Measurements from ENCODE around the gene UNC5B.

The UNC5B gene

DNA sequence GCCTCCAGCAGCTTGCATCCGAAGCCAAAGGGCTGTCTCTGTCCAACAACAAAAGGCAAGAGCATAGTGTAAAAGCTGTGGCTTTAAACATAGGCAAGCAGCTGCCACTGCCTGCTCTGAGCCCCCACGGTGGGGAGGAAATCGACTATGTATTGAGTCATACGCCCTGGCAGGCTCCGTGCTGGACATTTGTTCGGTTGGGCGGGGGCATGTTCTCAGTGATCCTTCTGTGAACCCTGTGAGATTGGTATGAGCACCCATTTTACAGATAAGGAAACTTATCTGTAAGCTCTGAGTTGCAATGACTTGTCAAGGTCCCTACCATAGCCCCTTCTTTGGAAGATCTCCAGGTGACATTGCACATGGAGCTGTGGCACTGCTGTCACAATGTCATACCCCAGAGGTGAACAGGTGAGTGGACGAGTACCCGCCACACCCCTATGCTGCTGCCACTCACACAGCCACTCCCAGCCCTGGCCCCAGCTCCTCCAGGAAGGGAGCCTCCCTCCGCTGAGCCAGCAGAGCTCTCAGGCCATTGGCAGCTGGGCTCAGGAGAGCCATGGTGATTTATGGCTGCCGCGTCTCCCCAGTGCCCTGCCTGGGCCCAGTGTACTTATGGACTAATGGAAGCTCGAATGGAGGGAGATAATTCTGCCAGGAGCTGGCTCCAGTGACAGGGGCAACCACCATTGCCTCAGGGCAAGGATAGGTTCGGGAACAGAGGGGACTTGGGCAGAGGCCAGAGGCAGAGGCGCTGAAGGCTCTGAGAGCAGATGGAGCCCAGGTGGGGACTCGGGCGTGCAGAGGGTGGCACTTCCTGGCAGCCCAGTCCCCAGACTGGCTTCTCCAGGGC, 43.7 kb downstream of the UNC5B start:
- no peak for DNase-seq

DNA sequence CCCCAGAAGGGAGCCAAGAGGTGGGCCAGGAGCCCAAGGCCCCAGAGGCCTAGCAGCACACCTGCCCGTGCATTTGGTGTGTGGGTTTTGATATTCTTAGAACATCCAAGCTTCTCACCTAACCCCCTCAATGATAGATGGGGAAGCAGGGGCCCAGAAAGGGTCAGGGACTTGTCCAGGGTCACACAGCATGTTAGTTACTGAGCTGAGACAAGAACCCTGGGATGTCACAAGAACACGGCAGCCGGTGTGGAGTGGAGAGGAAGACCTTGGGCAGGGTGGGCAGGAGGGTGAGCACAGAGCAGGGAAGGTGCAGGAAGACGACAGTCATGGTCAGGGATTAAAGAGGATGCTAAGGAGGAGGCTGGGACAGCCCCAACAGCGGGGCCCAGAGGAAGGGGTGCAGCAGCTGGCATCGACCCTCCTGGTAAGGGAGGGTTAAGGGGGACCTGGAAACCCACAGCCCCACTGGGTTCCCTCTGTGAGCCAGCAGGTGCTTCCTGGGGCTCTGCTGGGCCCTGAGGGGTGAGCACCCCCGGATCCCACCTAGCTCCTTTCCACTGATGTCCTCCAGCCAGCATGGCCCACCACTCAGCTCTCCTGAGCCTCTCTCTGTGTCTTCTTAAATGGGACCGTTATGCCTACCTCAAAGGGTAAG, 44.4 kb downstream of the UNC5B start:
- no peak for DNase-seq

DNA sequence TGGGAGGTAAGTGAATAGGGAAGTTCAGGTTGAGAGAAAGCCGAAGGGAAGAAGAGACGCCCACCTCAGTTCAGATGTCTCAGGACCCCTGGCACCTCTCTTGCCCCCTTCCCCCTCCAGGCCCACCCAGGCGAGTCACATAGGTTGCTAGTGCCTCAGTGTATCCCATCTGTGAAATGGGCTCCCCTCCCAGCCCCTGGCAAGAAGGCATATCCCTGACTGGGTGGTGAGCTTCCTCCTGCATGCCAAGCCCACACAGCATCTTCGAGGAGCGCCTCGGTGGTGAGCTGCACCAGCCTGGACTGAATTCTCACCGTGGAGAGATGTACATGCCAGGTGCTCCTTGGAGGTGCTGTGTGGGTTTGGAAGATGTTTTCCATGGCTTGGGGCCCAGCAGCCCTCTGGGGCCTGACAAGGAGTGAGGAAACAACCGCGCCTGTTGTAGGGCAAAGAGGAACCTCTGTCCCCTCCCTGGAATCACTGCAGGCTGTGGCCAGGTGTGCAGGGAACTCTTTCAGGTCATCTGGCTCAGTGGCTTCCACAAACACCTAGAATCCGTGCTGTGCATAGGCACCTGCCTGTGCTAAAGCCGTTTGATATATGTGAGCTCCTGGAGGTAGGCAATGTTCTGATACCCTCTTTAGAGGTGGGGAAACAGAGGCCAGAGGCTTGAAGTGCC, 45.1 kb downstream of the UNC5B start:
- no peak for DNase-seq

DNA sequence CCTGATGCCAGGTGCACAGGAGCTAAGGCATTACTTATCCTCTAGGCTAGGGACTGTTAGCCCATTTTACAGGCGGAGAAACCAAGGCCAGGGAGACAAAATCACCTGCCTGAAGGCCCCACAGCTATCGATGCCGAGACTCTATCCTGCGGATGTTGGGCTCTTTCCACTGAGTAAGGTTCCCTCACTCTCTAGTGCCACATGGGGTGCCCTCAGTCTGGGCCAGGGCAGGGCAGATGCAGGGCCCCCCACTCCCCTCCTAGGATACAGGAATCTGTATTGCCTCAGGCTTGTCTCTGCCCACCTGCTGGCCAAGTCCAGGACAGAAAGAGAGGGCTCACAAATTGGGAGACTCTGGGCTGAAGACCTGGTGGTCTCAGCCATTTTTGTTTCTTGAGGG, 45.7 kb downstream of the UNC5B start:
- DNase-seq = no peak

DNA sequence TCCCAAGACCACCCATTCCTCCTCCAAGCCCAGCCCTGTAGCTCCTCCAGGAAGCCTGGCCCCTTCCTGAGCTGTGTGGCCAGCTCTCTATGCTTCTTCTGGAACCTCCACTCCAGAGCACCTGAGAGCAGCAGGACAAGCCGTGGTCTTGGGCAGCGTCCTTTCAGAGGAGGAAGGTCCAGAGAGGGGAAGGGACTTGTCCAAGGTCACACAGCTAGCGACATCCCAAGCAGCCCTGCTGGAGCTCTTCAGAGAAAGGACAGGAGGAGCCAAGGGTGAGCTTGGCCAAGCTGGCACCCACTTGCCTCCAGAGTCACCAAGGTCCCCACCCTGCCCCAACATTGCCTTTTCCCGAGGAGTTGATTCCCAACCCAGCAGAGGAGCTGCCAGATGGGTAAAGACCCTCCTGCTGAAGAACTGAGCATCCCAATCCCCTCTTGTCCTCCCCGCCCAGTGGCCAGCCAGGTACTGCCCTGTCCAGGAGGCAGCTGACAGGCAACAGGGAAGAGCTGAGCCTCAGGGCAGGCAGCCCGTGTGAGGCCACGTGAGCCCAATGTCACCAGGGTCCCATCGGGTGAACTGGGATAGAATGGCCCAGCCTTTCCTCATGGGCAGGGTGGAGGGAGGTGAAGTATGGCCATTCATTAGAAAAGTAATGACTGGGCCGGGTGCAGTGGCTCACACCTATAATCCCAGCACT, 46.2 kb downstream of the UNC5B start:
- no peak for DNase-seq

DNA sequence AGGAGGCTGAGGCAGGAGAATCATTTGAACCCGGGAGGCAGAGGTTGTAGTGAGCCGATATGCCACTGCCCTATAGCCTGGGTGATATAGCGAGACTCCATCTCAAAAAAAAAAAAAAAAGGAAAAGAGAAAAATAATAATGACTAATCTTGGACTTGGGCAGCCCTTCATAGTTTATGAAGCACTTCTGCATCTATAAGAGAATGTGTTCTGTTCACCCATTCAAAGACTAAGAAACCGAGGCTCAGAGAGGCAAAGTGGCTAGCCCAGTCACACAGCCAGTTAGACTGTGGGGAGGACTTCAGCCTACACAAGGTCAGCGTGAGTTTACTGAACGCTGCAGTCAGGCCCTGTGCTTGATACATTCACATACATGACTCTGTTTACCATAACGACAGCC, 46.9 kb downstream of the UNC5B start:
- no peak for DNase-seq

DNA sequence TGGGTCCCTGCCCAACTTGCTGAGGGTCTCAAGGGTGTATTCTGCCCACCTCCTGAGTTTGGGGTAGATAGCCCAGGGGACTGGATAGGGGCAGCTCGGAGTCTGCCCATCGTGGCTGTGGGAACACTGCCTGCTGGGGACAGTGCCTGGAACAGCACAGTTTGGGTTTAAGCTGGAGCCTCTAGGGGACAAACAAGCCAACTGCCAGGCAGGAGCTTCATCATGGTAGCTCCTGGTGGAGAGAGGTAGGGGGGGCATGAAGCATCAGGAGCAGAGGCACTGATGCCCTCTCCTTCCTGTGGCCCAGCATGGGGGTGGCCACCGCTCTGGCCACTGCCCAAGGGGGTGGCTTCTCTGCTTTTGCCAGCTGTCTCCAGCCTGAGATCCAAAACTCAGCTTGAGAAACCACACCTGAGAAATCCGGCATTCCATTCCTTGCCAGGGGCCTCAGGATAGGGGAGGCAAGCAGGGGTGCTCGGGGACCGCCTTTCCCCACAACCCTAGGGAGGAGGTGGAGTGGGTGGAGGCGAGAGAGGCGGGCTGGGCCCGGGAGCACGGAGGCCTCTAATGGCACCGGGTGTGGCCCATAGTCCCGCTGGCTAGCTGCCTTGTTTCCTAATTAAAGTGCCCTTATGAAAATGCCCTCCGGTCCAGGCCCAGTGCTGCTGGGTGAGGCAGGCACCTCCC, 47.6 kb downstream of the UNC5B start:
- no peak for DNase-seq

DNA sequence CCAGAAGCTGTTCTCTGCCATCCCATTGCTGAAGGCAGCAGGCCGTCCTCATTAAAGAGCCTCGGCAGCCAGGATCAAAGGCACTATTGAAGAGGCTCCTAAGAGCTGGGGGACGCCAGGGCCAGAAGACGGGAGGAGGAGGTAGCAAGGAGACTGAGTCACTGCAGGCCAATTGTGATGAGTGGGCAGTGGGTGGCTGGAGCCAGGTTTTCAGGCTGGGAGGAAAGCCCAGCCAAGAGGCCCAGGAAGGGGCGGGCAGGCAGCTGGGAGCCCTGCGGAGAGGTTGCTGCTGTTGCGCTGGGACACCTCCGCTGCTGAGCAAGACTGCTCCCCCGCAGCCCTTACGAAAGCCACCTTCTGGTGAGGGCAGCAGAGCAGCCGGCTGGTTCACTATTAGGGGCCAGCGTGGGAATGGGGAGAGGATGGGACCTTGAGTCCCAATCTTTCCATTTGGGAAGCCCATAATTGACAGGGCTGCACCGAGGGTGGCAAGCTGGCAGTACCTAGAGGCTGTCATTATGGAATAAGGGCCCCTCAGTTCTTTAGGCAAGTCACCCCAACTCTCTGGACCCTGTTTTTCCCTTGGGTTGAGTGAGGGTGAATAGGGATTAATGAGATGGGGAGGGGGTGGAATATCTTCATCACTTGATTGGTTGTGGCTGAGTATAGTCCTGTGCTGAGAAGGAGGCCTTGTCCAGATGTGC, 48.4 kb downstream of the UNC5B start:
- DNase-seq = no peak

DNA sequence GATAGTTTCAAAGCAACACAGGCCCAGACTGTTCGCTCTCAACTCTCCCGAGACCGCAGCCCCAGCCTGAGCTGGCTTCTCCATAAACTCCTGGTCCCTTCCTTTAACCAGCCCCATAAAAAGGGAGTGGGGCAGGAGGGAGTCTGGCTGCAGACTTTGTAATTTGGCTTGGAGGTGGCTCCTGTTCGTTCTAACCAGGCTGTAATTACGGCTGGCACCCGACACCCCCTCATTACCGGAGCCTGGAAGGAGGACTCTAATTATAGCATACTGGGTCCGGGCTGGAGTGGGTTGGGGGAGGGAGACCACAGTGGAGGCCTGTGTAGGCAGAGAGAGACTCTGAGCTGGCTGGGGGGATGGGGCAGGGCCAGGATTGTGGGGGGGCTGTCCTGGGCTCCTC, 49.7 kb downstream of the UNC5B start:
- DNase-seq = no peak

DNA sequence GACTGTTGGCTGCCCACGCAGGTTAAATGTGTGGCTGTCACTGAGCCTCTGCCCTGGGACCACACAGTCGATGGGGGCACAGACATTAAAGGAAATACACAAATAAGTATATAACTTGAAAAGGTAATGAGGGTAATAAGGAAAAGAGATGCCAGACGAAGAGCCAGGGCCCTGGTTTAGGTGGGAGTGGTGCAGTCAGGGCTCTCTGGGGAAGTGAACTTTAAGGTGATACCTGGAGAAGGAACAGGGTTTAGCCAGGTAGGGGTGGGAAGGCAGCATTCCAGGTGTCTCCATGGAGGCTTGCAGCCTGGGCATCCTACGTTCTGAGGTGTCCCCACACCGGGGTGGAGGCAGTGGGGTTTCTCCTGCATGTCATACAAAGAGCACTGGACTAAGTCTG, 50.4 kb downstream of the UNC5B start:
- no peak for DNase-seq

DNA sequence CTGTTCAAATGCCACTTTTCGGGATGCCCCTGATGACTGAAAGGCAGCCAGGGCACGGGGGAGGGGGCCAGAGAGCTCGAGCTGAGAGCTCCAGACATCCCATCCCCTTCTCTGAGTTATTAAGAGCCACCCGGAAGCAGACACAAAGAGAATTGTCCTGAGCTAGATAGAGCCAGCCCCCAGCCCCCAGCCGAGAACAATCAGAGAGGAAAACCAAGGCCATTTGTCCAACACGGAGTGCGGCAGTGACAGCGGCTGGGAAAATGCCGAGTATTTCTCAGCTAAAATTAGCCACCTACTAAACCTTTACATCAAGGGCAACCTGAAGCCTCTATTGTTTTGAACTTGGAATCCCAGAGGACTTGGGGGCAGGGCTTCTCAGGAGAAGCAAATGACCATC, 51.0 kb downstream of the UNC5B start:
- no peak for DNase-seq

DNA sequence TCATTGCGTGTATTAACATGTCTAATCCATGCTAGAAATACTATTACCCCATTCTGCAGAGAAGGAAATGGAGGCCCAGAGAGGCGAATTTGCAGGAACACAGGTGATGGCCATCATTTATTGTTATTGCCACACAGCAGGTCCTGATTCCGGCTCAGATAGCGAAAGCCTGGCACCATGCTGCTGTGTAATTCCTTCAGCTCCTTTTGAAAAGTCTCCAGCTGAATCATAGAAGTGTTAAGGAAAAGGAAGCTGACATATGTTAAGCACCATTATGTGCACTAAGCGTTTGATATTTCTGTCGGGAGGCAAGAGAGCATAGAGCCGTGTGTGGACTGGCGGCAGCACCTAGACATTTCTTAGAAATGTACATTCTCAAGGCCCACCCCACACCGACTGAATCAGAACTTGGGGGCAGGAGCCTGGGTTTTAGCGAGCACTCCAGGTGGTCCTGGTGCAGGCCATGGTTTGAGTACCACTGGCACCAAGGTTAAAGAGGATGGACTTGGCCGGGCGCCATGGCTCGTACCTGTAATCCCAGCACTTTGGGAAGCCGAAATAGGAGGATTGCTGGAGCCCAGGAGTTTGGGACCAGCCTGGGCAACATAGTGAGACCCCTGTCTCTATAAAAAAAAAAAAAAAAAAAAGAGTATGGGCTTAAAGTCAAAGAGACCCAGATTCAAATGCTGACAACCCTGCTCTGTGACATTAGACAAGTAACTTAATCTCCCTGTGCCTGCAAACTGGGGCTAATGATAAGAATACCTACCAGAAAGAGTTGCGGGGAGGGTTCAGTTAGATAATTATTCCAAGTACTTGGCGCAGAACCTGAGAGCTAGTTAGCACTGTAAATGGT, 52.2 kb downstream of the UNC5B start:
- no peak for DNase-seq

DNA sequence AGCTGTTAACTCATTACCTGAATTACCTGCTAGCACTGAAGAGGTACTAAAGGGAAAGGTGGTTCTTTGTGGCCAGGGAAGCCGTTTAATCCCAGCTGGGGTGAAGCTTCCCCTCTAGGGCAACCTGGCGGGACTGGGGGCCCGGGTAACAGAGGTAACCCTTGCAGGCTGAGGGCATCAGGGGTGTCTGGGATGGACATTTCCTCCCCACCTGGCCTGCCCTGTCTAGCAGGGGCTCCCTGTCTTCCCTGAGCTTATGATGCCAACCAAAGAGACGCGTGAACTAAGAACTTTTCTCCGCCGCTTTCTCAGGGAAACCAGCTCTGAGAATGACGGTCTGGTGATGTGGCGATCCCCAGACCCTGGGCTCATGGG, 52.8 kb downstream of the UNC5B start:
- DNase-seq = no peak

DNA sequence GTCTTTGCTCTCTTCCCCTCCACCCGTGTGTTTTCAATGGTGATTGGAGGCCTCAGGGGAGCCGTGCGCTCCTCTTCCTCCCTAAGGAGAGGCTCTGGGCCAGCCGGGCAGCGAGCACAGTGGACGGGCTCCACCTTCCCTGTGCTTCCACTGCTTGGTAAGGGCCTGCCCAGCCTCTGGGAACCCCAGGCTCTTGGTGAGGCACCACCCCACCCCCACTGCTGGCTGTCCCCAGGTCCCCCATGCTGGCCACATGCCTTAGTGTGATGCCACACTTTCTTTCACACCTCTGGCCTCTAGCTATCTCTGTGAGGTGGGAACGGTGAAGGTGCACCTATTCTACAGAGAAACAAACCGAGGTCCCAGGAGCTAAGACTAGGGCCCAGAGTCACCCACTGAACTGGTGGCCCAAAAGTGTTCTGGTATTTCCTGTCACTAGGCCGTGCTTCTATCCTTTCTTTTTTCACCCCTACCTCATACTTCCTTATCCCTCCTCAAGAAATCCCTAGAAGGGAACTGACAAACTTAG, 53.3 kb downstream of the UNC5B start:
- DNase-seq = no peak

DNA sequence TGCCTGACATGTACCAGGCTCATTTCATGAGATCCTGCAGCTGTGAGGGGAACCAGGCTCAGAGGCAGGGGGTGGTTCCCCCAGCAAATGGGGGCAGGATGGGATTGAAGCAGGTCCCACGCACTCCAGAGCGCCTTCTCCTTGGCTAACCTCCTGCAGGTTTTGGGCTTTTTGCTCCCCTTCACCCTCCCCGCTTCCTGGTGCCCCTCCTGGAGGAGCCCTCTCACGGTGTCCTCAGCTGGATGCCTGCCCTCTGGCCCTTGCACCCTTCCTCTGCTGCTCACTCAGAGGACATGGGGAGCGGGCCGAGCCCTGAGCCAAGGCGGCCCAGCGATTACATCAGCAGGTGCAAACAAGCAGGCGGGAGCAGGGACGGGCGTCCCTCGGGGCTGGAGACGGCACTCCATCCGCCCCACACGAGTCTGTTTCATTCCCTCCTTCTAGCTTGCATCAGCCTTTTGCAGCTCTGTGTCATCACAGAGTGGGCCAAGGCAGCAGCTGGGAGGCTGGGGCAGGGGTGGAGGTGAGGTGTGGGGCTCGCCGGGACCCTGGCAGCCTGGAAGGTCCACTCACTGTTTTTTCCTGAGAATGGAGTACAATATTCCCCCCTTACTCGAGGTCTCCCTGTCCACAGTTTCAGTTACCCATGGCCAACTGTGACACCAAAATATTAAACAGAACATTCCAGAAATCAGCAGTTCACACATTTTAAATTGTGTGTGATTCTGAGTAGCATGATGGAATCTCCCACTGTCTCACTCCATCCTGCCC, 54.0 kb downstream of the UNC5B start:
- no peak for DNase-seq

DNA sequence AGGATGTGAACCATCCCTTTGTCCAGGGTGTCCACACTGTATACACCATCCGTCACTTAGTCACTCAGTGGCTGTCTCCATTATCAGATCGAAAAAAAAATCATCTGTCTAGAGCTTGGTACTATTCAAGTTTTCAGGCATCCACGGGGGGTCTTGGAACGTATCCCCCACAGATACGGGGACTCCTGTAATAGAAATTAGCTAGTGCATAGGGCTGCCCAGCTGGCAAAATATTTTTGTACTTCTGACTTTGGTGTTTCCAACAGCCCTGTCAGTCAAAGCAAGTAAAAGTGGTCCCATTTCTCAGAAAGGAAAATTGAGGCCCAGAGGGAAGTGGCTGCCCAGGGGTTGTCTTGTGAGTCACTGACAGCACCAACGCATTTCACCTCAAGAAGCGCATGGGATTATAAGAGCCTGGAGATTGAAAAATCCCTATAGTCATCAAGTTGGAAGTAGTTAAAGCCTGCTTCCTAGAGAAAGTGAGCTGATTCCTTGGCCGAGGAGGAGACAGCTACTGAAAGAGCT, 54.6 kb downstream of the UNC5B start:
- DNase-seq = no peak

DNA sequence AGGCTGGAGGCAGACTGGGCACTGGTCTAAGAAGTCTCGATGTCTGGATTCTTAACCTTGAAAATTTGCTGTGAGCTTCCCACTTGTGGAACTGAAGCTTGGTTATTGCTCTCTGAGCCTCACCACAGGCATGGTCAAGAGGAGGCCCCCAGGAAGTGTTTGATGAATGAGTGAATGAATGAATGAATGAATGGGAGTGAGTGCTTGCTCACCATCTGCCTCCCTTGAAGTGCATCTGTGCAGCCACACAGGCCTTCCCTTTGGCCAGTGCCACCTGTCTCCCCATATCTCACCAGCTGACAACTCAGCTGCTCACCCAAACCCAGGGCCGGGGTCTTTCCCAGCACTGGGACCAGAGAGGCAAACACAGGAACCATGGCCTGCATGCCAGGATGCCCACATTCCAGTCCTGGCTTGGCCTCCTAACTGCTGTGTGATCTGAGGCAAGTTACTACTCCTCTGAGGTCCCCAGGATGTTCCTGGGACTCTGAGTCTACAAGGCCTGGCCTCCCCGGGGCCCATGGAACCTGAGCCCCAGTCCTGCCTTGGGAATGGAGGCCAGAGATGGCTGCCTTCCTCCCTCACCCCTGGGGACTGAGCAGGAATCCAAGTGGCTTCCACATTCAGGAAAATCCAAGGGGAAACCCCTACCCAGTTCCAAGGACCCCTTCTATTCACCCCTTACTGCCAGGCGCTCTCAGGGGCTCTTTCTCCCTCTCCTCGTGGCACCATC, 55.3 kb downstream of the UNC5B start:
- DNase-seq = no peak

DNA sequence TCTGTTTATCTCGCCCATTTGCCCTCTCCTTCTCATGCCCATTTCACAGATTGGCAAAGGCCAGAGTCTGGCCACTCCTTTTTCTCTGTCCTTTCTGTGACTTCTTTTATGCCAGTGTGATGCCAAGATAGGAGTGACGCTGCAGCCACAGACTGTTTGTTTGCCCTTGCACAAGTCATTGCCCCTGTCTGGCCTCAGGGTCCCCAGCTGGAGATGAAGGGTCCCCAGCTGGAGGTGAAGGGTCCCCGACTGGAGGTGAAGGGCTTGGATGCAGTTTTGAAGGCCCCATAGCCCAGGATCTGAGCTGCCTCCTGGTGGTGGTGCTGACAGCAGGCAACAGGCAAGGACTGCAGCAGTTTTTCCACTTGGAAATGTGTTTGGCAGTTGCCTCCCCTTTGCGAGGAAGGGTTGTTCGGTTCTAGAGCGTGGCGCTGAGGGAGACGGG, 55.9 kb downstream of the UNC5B start:
- DNase-seq = no peak

DNA sequence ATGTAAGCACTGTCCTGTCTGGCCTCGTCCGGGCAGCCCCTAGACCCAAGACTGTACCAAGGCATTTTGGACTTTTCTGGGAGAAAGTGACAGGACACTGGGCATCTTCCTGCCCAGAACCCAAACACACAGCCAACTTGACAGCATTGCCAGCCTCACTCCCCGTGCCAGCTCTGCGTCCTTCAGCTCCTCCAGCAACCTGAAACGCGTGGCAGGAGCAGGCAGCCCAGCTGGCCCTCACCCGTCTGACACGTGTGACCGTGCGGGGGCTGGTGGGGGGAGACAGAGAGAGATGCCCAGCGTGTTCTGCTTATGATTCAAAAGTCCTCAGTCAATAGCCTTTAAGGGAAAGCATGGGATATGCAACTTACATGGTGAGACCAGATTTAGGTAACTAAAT, 56.4 kb downstream of the UNC5B start:
- DNase-seq = no peak

Data from T-helper 9 cell (primary cell).